H1 (cell line): ENCODE measurements around the gene MRPS2. TPM values are rescaled to one million over a fixed set of nuclear protein-coding genes. Genes with fewer than 3 reads are reported as not detected.
A peak's percentile ranks its signal among the peaks of the same experiment; 100 is the strongest.

Source experiments
- CTCF ChIA-PET: fragments of 300-600 bp; sonication (Branson Sonifier 250); formaldehyde crosslinking; loops from one replicate; lab custom pipeline; 2021; ENCODE audit not compliant: partially characterized antibody; lab: Charles Lee
- POLR2A ChIA-PET: fragments of 300-600 bp; sonication (Branson Sonifier 250); formaldehyde crosslinking; loops from one replicate; lab custom pipeline; 2021; ENCODE audit warnings: inconsistent platforms; ENCODE audit not compliant: partially characterized antibody; lab: Charles Lee
- DNase-seq, 2 experiments: peaks; one replicate each; pipeline versions ENCODE4 v3.0.0 to v3.0.0-alpha.2; 2010 to 2022; ENCODE audit warnings: low spot score in 2 of 2, low read depth in 1 of 2, mixed read lengths in 1 of 2
- FAIRE-seq: peaks from 2 replicates; lab custom pipeline; 2011; peaks lifted over from hg19 to GRCh38; lab: Jason Lieb, UNC
- H2AFZ ChIP-seq: 2 replicates; pipeline ENCODE4 v1.8.1; 2012; ENCODE audit warnings: low read length, inconsistent platforms
- H2AK5ac ChIP-seq: 2 replicates; pipeline ENCODE4 v1.6.1; 2013; ENCODE audit warnings: low read depth, low read length
- H2BK120ac ChIP-seq: replicated peaks from 2 replicates; pipeline ENCODE3; 2013; ENCODE audit warnings: low read depth, low read length, inconsistent platforms
- H2BK12ac ChIP-seq: 2 replicates; pipeline ENCODE4 v1.6.1; 2013; ENCODE audit warnings: low read depth, low read length
- H2BK15ac ChIP-seq: 2 replicates; pipeline ENCODE4 v1.6.1; 2013; ENCODE audit warnings: low read length
- H2BK20ac ChIP-seq: 2 replicates; pipeline ENCODE4 v1.6.1; 2013; ENCODE audit warnings: low read length
- H2BK5ac ChIP-seq: 2 replicates; pipeline ENCODE4 v1.6.1; 2013; ENCODE audit warnings: low read depth, low read length
- H3K14ac ChIP-seq: 2 replicates; pipeline ENCODE4 v1.6.1; 2013; ENCODE audit warnings: inconsistent platforms; ENCODE audit not compliant: insufficient read length
- H3K18ac ChIP-seq: 2 replicates; pipeline ENCODE4 v1.6.1; 2013; ENCODE audit warnings: low read length; ENCODE audit errors: extremely low read depth
- H3K23ac ChIP-seq: 2 replicates; pipeline ENCODE4 v1.6.1; 2013; ENCODE audit warnings: inconsistent platforms; ENCODE audit not compliant: insufficient read length
- H3K23me2 ChIP-seq: 2 replicates; pipeline ENCODE4 v1.6.1; 2013; ENCODE audit warnings: low read depth, low read length
- H3K27ac ChIP-seq: 2 replicates; pipeline ENCODE4 v1.6.1; 2011; ENCODE audit warnings: low read depth, low read length, inconsistent platforms
- H3K27me3 ChIP-seq, 4 experiments: replicated peaks in 1 of 4; 1 replicate in 1 of 4; 2 replicates in 3 of 4; pipeline versions ENCODE4 v1.6.1 to v1.8.1; 2011 to 2013; ENCODE audit warnings: low read length in 3 of 4, mild to moderate bottlenecking in 3 of 4, inconsistent platforms in 2 of 4, mixed read lengths in 2 of 4, moderate library complexity in 1 of 4; ENCODE audit not compliant: control insufficient read depth in 3 of 4, insufficient read depth in 3 of 4; ENCODE audit errors: extremely low read depth in 1 of 4
- H3K36me3 ChIP-seq, 4 experiments: 2 replicates each; pipeline versions ENCODE4 v1.6.1 to v1.8.1; 2011 to 2013; ENCODE audit warnings: mild to moderate bottlenecking in 4 of 4, low read length in 3 of 4, moderate library complexity in 2 of 4, control low read depth in 1 of 4, inconsistent platforms in 1 of 4; ENCODE audit not compliant: insufficient read depth in 4 of 4, control insufficient read depth in 2 of 4
- H3K4ac ChIP-seq: replicated peaks from 2 replicates; pipeline ENCODE3; 2013; ENCODE audit warnings: low read length, low read depth, mixed read lengths, inconsistent platforms; ENCODE audit not compliant: insufficient read length
- H3K4me1 ChIP-seq, 4 experiments: replicated peaks in 1 of 4; 1 replicate in 1 of 4; 2 replicates in 3 of 4; pipeline versions ENCODE4 v1.6.1 to v1.8.1; 2011 to 2013; ENCODE audit warnings: low read length in 3 of 4, inconsistent platforms in 2 of 4, mixed read lengths in 1 of 4; ENCODE audit not compliant: insufficient read depth in 4 of 4, control insufficient read depth in 3 of 4
- H3K4me2 ChIP-seq, 2 experiments: 2 replicates each; pipeline versions ENCODE4 v1.6.1 to v1.8.1; 2011 to 2013; ENCODE audit warnings: low read depth in 2 of 2, low read length in 2 of 2, control low read depth in 1 of 2, inconsistent platforms in 1 of 2, mild to moderate bottlenecking in 1 of 2; ENCODE audit not compliant: insufficient read depth in 1 of 2
- H3K4me3 ChIP-seq, 4 experiments: fragments of 200-600, 300-600 bp in 1 of 4; sonication (generic), shearing (Covaris generic), sonication (Bioruptor Twin) in 1 of 4; 2 replicates each; pipeline versions ENCODE4 v1.5.1 to v1.8.1; 2011 to 2016; ENCODE audit warnings: low read length in 4 of 4, low read depth in 3 of 4, control low read depth in 2 of 4, inconsistent platforms in 2 of 4, mild to moderate bottlenecking in 2 of 4, mixed read lengths in 1 of 4, moderate library complexity in 1 of 4; ENCODE audit not compliant: insufficient read depth in 2 of 4; ENCODE audit errors: extremely low read depth in 1 of 4
- H3K56ac ChIP-seq: replicated peaks from 2 replicates; pipeline ENCODE3; 2013; ENCODE audit warnings: low read depth, mild to moderate bottlenecking, mixed read lengths, low read length, inconsistent platforms; ENCODE audit not compliant: insufficient read length
- H3K79me1 ChIP-seq: 2 replicates; pipeline ENCODE4 v1.6.1; 2013; ENCODE audit warnings: low read depth, low read length, control low read depth
- H3K79me2 ChIP-seq, 2 experiments: 2 replicates each; pipeline versions ENCODE4 v1.6.1 to v1.8.1; 2012 to 2013; ENCODE audit warnings: low read length in 2 of 2, mild to moderate bottlenecking in 2 of 2, inconsistent platforms in 1 of 2; ENCODE audit not compliant: insufficient read depth in 2 of 2, control insufficient read depth in 1 of 2
- H3K9ac ChIP-seq, 4 experiments: replicated peaks in 1 of 4; 1 replicate in 1 of 4; 2 replicates in 3 of 4; pipeline versions ENCODE4 v1.6.1 to v1.8.1; 2011 to 2013; ENCODE audit warnings: low read depth in 3 of 4, low read length in 3 of 4, control low read depth in 2 of 4, mild to moderate bottlenecking in 2 of 4, moderate library complexity in 2 of 4, inconsistent platforms in 1 of 4; ENCODE audit errors: extremely low read depth in 1 of 4
- H3K9me3 ChIP-seq, 2 experiments: 2 replicates each; pipeline versions ENCODE4 v1.6.1 to v1.8.1; 2012 to 2013; ENCODE audit warnings: mild to moderate bottlenecking in 2 of 2, moderate library complexity in 2 of 2, control low read depth in 1 of 2, inconsistent platforms in 1 of 2, low read depth in 1 of 2, low read length in 1 of 2, mixed read lengths in 1 of 2; ENCODE audit not compliant: insufficient read depth in 2 of 2
- H4K20me1 ChIP-seq, 2 experiments: replicated peaks in 1 of 2; 2 replicates each; pipeline versions ENCODE3 to v1.8.1; 2011 to 2013; ENCODE audit warnings: inconsistent platforms in 2 of 2, low read length in 2 of 2, mild to moderate bottlenecking in 1 of 2; ENCODE audit not compliant: insufficient read depth in 2 of 2, control insufficient read depth in 1 of 2
- H4K5ac ChIP-seq: 2 replicates; pipeline ENCODE4 v1.6.1; 2013; ENCODE audit warnings: low read length, low read depth, mixed read lengths, inconsistent platforms; ENCODE audit not compliant: insufficient read length
- H4K8ac ChIP-seq: 2 replicates; pipeline ENCODE4 v1.8.0; 2013; ENCODE audit warnings: mild to moderate bottlenecking, moderate library complexity, low read length, inconsistent platforms; ENCODE audit not compliant: insufficient read depth; ENCODE audit errors: extremely low read depth
- H4K91ac ChIP-seq: replicated peaks from 2 replicates; pipeline ENCODE3; 2013; ENCODE audit warnings: low read length, mixed read lengths, inconsistent platforms; ENCODE audit not compliant: insufficient read length
- EGR1 ChIP-seq: IDR thresholded peaks from 2 replicates; pipeline ENCODE4 v1.6.1; 2011; ENCODE audit warnings: low read depth, low read length, borderline replicate concordance
- HDAC2 ChIP-seq, 2 experiments: fragments of 300-600 bp in 1 of 2; sonication (generic) in 1 of 2; IDR thresholded peaks; 2 replicates each; pipeline ENCODE4 v1.6.1; 2011 to 2012; ENCODE audit warnings: low read depth in 2 of 2, low read length in 2 of 2, mild to moderate bottlenecking in 2 of 2, moderate library complexity in 2 of 2, borderline replicate concordance in 1 of 2, inconsistent platforms in 1 of 2
- NRF1 ChIP-seq: IDR thresholded peaks from 2 replicates; pipeline ENCODE4 v1.6.1; 2011; ENCODE audit warnings: mild to moderate bottlenecking, low read depth, low read length, improper control_type of control experiment
- WGBS, 2 experiments: shearing (Covaris generic) in 1 of 2; methylation state at CpG; one replicate each; pipeline versions ENCODE4 v1.1.6 to v1.1.7; 2013 to 2015; ENCODE audit warnings: low lambda C conversion rate in 2 of 2, mixed read lengths in 2 of 2, inconsistent platforms in 1 of 2, low coverage in 1 of 2, missing lambda C conversion rate in 1 of 2; ENCODE audit not compliant: insufficient replicate concordance in 2 of 2, insufficient coverage in 1 of 2, insufficient read length in 1 of 2; ENCODE audit errors: extremely low coverage in 1 of 2, missing lambda C conversion rate in 1 of 2; 5-methylcytosine and 5-hydroxymethylcytosine counted together
- polyA plus RNA-seq, 7 experiments: library from polyadenylated mRNA; depleted of rRNA in 3 of 7; stranded (reverse) in 5 of 7; unstranded in 2 of 7; fragments of >200 nt in 5 of 7; fragments of 200-250 nt in 2 of 7; gene quantifications; 1 replicate in 5 of 7; 2 replicates in 1 of 7; 4 replicates in 1 of 7; pipeline versions ENCODE4 v1.2.1 to v1.2.3, GENCODE V29; 2011 to 2013; ENCODE audit warnings: missing spikeins in 2 of 7, mixed read lengths in 2 of 7
- total RNA-seq: library from RNA; stranded (reverse); fragmentation: NEBNext Ultra II Directional; extraction: Animal tissue kit (Norgen Biotek cat#: 25700); gene quantifications from 2 replicates; pipeline ENCODE4 v1.2.1, GENCODE V29; 2021

MRPS2 gene
- total and polyA plus RNA-seq, 2 of the 8 experiments (the other 6 are each of a cell fraction or from before 2014, with no cell fraction given): 78.6 to 476 TPM

DNA sequence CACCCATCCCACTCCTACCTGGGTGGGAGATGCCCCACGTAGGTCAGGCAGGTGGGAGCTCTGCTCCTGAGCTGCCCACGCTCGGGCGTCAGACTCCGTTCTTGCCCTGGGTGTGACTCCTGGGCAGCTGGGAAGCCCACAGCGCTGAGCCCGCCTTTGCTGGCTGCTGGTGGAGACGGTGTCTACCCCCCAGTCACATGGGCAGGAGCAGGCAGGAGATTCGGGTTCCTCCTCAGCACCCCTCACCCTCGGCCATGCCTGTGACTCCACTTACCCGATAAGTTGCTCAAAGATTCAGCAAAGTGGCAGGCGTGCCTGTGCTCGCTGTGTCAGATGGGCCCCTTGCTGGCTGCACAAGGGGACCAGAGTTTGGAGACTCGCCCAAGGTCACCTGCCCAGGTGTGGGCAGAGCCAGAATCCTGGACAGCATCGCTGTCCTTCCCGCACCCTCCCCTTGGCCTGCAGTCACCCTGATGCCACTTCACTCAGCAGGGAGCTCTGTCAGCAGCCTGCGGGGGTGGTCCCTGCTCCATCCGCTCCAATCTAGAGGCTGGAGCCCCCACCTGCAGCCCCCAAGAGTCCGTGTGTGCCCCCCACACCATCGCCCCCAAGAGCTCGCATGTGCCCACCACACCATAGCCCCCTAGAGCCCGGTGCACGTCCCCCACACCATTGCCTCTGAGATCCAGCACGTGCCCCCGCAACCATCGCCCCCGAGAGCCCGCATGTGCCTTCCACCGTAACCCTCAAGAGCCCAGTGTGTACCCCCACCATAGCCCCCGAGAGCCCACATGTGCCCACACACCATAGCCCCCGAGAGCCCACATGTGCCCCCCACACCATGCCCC, 25.0 kb downstream of the MRPS2 start:
- Histone ChIP-seq H3K23ac (no peak overlapping the region), H2BK15ac (0 out of 2 replicates have a peak overlapping the region, but pooled peaks have one; percentile 46), H3K79me2 (no peaks in the 10 kb centered on the region), H3K9me3 (no peaks in the 10 kb centered on the region), H4K20me1 (no peaks in the 10 kb centered on the region), H3K9ac (no peak overlapping the region), H3K27me3 (no peaks in the 10 kb centered on the region), H3K79me1 (no peaks in the 10 kb centered on the region), H3K27ac (no peak overlapping the region), H4K5ac (no peak overlapping the region), H2AK5ac (no peak overlapping the region; the same call in 1 of the 2 replicates), H3K4me2 (no peak overlapping the region), H3K4me1 (peaks cover 0 to 12% (median 6%) of the 10 kb centered on the region in 4 experiments; a peak in 5 of 7 replicates), H3K36me3 (no peaks in the 10 kb centered on the region), H2BK5ac (no peak overlapping the region), H2AFZ (no peak overlapping the region), H2BK12ac (no peak overlapping the region), H4K91ac (no peak overlapping the region), H4K8ac (no peak overlapping the region), H2BK120ac (no peak overlapping the region), H3K4ac (no peak overlapping the region), H2BK20ac (no peak overlapping the region), H3K4me3 (no peak overlapping the region), H3K18ac (no peak overlapping the region), H3K56ac (no peak overlapping the region), H3K14ac (no peak overlapping the region), H3K23me2 (no peaks in the 10 kb centered on the region)
- DNase-seq (peak in 1 of 2 experiments; percentile 42), FAIRE-seq (no peak)
- 93% methylated on average over 20 of the region's 31 CpGs; no CpG with 5 or more reads in 1 of the 2 experiments for WGBS, 2 experiments
- TF ChIP-seq NRF1: no peak
- no peak for TF ChIP-seq HDAC2 (IDR thresholded peaks at IDR 0.05; ENCODE audit: borderline replicate concordance in 1 of 2, low read depth in 2 of 2, low read length in 2 of 2)
- TF ChIP-seq EGR1: no peak
- CTCF ChIA-PET: interaction anchor here (0.6 to 3.0 kb wide), 7 partner anchors 8 to 284 kb away, joined by 3 to 14 read pairs (median 4); no protein-coding TSS in a partner anchor
- POLR2A ChIA-PET: no interaction called here
